ENCODE data around the gene SRPX2. TPM values are rescaled to one million over a fixed set of nuclear protein-coding genes. Genes with fewer than 3 reads are reported as not detected.

SRPX2 gene
- total RNA-seq, 1 experiment from 2014 or later = 2.4 TPM

GRCh38 chrX:100685284-100685996 is 41.4 kb downstream of the SRPX2 start:
- ChIA-PET POLR2A (no interaction called here), RAD21 (ENCODE audit: low non-redundant PET in 1 of 2, low total read pairs in 2 of 2, uncharacterized antibody in 2 of 2, unreplicated experiment in 2 of 2) (interaction anchor here in 1 of 2 experiments (0.9 kb wide), 1 partner anchor 83 kb away, joined by 3 read pairs; no protein-coding TSS in a partner anchor), CTCF (interaction anchor here (1.1 to 4.8 kb wide), 2 partner anchors 83 to 85 kb away, joined by 3 to 43 read pairs; no protein-coding TSS in a partner anchor)
- intact Hi-C loops (cut with micrococcal nuclease) = loop anchor here (1.0 to 10.0 kb wide), 3 partner anchors 83 to 599 kb away; no protein-coding TSS in a partner anchor
- TF ChIP-seq RAD21 (IDR thresholded peaks at IDR 0.05; ENCODE audit: low read depth) (peak; percentile 81), ZFX (IDR thresholded peaks at IDR 0.05) (no peak), CTCF (IDR thresholded peaks at IDR 0.05 in 2 of 3, conservative IDR thresholded peaks at IDR 0.05 in 1 of 3; ENCODE audit: borderline replicate concordance in 1 of 3, insufficient read depth in 1 of 3, low read depth in 2 of 3, low read length in 2 of 3) (peak; percentile 72 to 98 (median 76))
- H3K79me2 ChIP-seq (ENCODE audit: insufficient read depth, low read length) = no peaks in the 10 kb centered on the region
- no peaks in the 10 kb centered on the region for H3K4me1 ChIP-seq (ENCODE audit: control insufficient read depth in 1 of 2, insufficient read depth in 2 of 2, low read length in 2 of 2)
- no peak overlapping the region for H3K9ac ChIP-seq (ENCODE audit: low read length)
- H2AFZ ChIP-seq (ENCODE audit: low read depth, low read length, poor library complexity, severe bottlenecking) = no peak overlapping the region
- H3K27ac ChIP-seq (ENCODE audit: low read depth, low read length) = no peak overlapping the region
- H3K36me3 ChIP-seq (ENCODE audit: control insufficient read depth in 1 of 2, insufficient read depth in 2 of 2, low read length in 2 of 2) = no peaks in the 10 kb centered on the region; a peak in 1 of 4 replicates
- peak; percentile 84 for ATAC-seq
- no peaks in the 10 kb centered on the region for H3K27me3 ChIP-seq (ENCODE audit: insufficient read depth, low read length)
- H3K9me3 ChIP-seq (ENCODE audit: control insufficient read depth in 1 of 2, insufficient read depth in 1 of 2, low read depth in 1 of 2, low read length in 2 of 2) = no peaks in the 10 kb centered on the region
- DNase-seq (ENCODE audit: low read depth, low spot score) = peak; percentile 56
- H3K9me2 ChIP-seq (ENCODE audit: insufficient read depth) = no peaks in the 10 kb centered on the region
- H4K20me1 ChIP-seq (ENCODE audit: insufficient read depth) = no peaks in the 10 kb centered on the region
- no peak overlapping the region for H3K4me3 ChIP-seq (replicated peaks in 1 of 2; ENCODE audit: low read depth in 1 of 2, low read length in 2 of 2)
- no peak overlapping the region for H3K4me2 ChIP-seq (ENCODE audit: low read length)
- no TSS peak for BruUV-seq (replicated peaks)

- Histone ChIP-seq H2AFZ (ENCODE audit: low read depth, low read length, poor library complexity, severe bottlenecking) (no peak overlapping the region), H3K9me3 (ENCODE audit: control insufficient read depth in 1 of 2, insufficient read depth in 1 of 2, low read depth in 1 of 2, low read length in 2 of 2) (no peaks in the 10 kb centered on the region), H3K9ac (ENCODE audit: low read length) (no peak overlapping the region), H3K4me2 (ENCODE audit: low read length) (no peak overlapping the region), H3K27ac (ENCODE audit: low read depth, low read length) (no peak overlapping the region), H3K79me2 (ENCODE audit: insufficient read depth, low read length) (no peaks in the 10 kb centered on the region), H3K36me3 (ENCODE audit: control insufficient read depth in 1 of 2, insufficient read depth in 2 of 2, low read length in 2 of 2) (no peaks in the 10 kb centered on the region; a peak in 1 of 4 replicates), H3K4me3 (replicated peaks in 1 of 2; ENCODE audit: low read depth in 1 of 2, low read length in 2 of 2) (no peak overlapping the region), H3K27me3 (ENCODE audit: insufficient read depth, low read length) (no peaks in the 10 kb centered on the region), H3K9me2 (ENCODE audit: insufficient read depth) (no peaks in the 10 kb centered on the region), H4K20me1 (ENCODE audit: insufficient read depth) (no peaks in the 10 kb centered on the region), H3K4me1 (ENCODE audit: control insufficient read depth in 1 of 2, insufficient read depth in 2 of 2, low read length in 2 of 2) (no peaks in the 10 kb centered on the region)
- ATAC-seq (no peak; the same call in 1 of the 2 replicates), DNase-seq (ENCODE audit: low read depth, low spot score) (no peak)
- CTCF ChIA-PET = interaction anchor here (4.8 kb wide), 1 partner anchor 83 kb away, joined by 43 read pairs; no protein-coding TSS in a partner anchor
- intact Hi-C loops (cut with micrococcal nuclease) = loop anchor here (1.0 to 10.0 kb wide), 3 partner anchors 82 to 599 kb away; no protein-coding TSS in a partner anchor
- RAD21 ChIA-PET (ENCODE audit: low non-redundant PET in 1 of 2, low total read pairs in 2 of 2, uncharacterized antibody in 2 of 2, unreplicated experiment in 2 of 2) = interaction anchor here in 1 of 2 experiments (0.9 kb wide), 1 partner anchor 83 kb away, joined by 3 read pairs; no protein-coding TSS in a partner anchor
- POLR2A ChIA-PET = no interaction called here
- BruUV-seq (replicated peaks) = no TSS peak
- no peak for TF ChIP-seq ELF1 (IDR thresholded peaks at IDR 0.05; ENCODE audit: borderline replicate concordance, low read depth)
- TF ChIP-seq SP1 (IDR thresholded peaks at IDR 0.05; ENCODE audit: low read depth) = no peak
- no peak for TF ChIP-seq POLR2A (IDR thresholded peaks at IDR 0.05; ENCODE audit: borderline replicate concordance, extremely low read depth, insufficient read depth, insufficient read length)
- TF ChIP-seq FOSL1 (IDR thresholded peaks at IDR 0.05; ENCODE audit: low read depth) = no peak
- no peak for TF ChIP-seq REST (IDR thresholded peaks at IDR 0.05; ENCODE audit: low read depth)
- no peak for TF ChIP-seq SIN3A (IDR thresholded peaks at IDR 0.05; ENCODE audit: low read depth)
- TF ChIP-seq YY1 (IDR thresholded peaks at IDR 0.05; ENCODE audit: extremely low read depth, insufficient replicate concordance, low read depth, low read length) = no peak
- TF ChIP-seq TCF7L2 (IDR thresholded peaks at IDR 0.05; ENCODE audit: borderline replicate concordance, extremely low read depth, insufficient read depth, insufficient read length) = no peak
- no peak for TF ChIP-seq EZH2phosphoT487 (IDR thresholded peaks at IDR 0.05; ENCODE audit: borderline replicate concordance)
- no peak for TF ChIP-seq RAD21 (IDR thresholded peaks at IDR 0.05; ENCODE audit: low read depth)
- TF ChIP-seq ATF3 (IDR thresholded peaks at IDR 0.05) = no peak
- TF ChIP-seq CEBPB (IDR thresholded peaks at IDR 0.05; ENCODE audit: low read depth) = no peak
Measured at GRCh38 chrX:100685997-100686305, 42.0 kb downstream of the SRPX2 start.

All from HCT116 (cell line).